Heart left ventricle (tissue), 13 donors: ENCODE results near the gene G6PC3.

Source experiments
- CTCF ChIP-seq, 12 donors: fragments of 200-600 bp; sonication (generic) in 4 of 12; IDR thresholded peaks; one replicate each; pipeline versions ENCODE4 v1.5.0 to v1.8.0; 2018 to 2022; ENCODE audit warnings: antibody characterized with exemption in 12 of 12, mild to moderate bottlenecking in 5 of 12
- POLR2A ChIP-seq, 2 donors: fragments of 450-650 bp; IDR thresholded peaks; one replicate each; pipeline ENCODE4 v1.6.1; 2017; ENCODE audit warnings: antibody characterized with exemption in 2 of 2, mild to moderate bottlenecking in 2 of 2, moderate library complexity in 2 of 2
- donor health status: ischemic (EF 13 %, LVEDD 7.1; RV severe dilation, severe dysfunction).
- donor health status: DM: no; HTN: yes; CAD: no.
- donor health status: DM: no; HTN: no; CAD: no.
- donor health status: ischemic (EF 25% LVEDD 6.9; RV normal size, moderate dysfunction).
- donor health status: ischemic (EF 25% LVEDD 5.7; RV mildly dilated, moderate dysfunction).
- donor health status: ischemic (EF 35%, LVEDD 5.7; RV mildly dilated, moderate dysfunction).
- donor health status: nonischemic (EF 11% LVEDD 7.7; RV severe dilation, severe dysfunction).
- donor health status: DM: yes; HTN: yes; CAD: no.
- donor health status: PGD.
- donor health status: ischemic (EF 29% LVEDD 5.4; RV normal size, mild dysfunction).
- donor health status: nonischemic (EF 23%, LVEDD 6.1; RV moderate dilation, normal function).

- TF ChIP-seq CTCF (IDR thresholded peaks at IDR 0.05), result no peak
- peak in 1 of 2 donors; percentile 85 for TF ChIP-seq POLR2A (IDR thresholded peaks at IDR 0.05)
Observed at GRCh38 chr17:44066204-44066930, 4.2 kb upstream of the G6PC3 start, which contains the start of gene LSM12.
